ENCODE results near the gene ALDOA. TPM values are rescaled to one million over a fixed set of nuclear protein-coding genes. Genes with fewer than 3 reads are reported as not detected.
A peak's percentile ranks its signal among the peaks of the same experiment; 100 is the strongest.

Gene ALDOA
- total and polyA plus RNA-seq, 9 of the 15 experiments (the other 6 are each of a cell fraction or from before 2014, with no cell fraction given) = 311 to 2,224 (median 1,293) TPM

GRCh38 chr16:30092373-30093010 is 26.9 kb downstream of the ALDOA start (continued):
- TF ChIP-seq ZNF512 (tag; IDR thresholded peaks at IDR 0.05) (no peak), ZNF395 (CRISPR knock-in tag; IDR thresholded peaks at IDR 0.05) (peak; percentile 89), PML (IDR thresholded peaks at IDR 0.05; ENCODE audit: low read length) (peak; percentile 16; the same call in 1 of the 2 replicates), TFAM (CRISPR knock-in tag; conservative IDR thresholded peaks at IDR 0.05) (no peak), RBBP5 (IDR thresholded peaks at IDR 0.05; ENCODE audit: borderline replicate concordance, insufficient read depth, low read length, poor library complexity, severe bottlenecking) (no peak), THRAP3 (IDR thresholded peaks at IDR 0.05; ENCODE audit: borderline replicate concordance) (0 out of 2 replicates have a peak, but pooled peaks have one; percentile 31), E2F4 (CRISPR knock-in tag; IDR thresholded peaks at IDR 0.05; ENCODE audit: low read depth) (peak; percentile 79; the same call in 1 of the 2 replicates), MLLT1 (IDR thresholded peaks at IDR 0.05) (no peak; a peak in 1 of 4 replicates), TFE3 (CRISPR knock-in tag; IDR thresholded peaks at IDR 0.05) (peak; percentile 50; the same call in 1 of the 2 replicates), ZSCAN29 (IDR thresholded peaks at IDR 0.05) (0 out of 2 replicates have a peak, but pooled peaks have one; percentile 34), BRD4 (IDR thresholded peaks at IDR 0.05) (0 out of 2 replicates have a peak, but pooled peaks have one; percentile 70), ASH1L (IDR thresholded peaks at IDR 0.05; ENCODE audit: borderline replicate concordance, low read depth, partially characterized antibody) (no peak), ZBTB8A (IDR thresholded peaks at IDR 0.05; ENCODE audit: partially characterized antibody) (no peak), ZC3H11A (IDR thresholded peaks at IDR 0.05; ENCODE audit: low read depth, low read length) (no peak), ZNF699 (CRISPR knock-in tag; IDR thresholded peaks at IDR 0.05; ENCODE audit: insufficient replicate concordance) (peak; percentile 80), ATF3 (IDR thresholded peaks at IDR 0.05) (no peak), ATF3 (CRISPR knock-in tag; conservative IDR thresholded peaks at IDR 0.05) (no peak), EP300 (IDR thresholded peaks at IDR 0.05; ENCODE audit: low read length) (peak; percentile 57; the same call in 1 of the 2 replicates), PTTG1 (tag; IDR thresholded peaks at IDR 0.05; ENCODE audit: low read depth) (peak; percentile 92)

Measured in K562 (cell line).